ENCODE results near the gene RPL37.

DNA sequence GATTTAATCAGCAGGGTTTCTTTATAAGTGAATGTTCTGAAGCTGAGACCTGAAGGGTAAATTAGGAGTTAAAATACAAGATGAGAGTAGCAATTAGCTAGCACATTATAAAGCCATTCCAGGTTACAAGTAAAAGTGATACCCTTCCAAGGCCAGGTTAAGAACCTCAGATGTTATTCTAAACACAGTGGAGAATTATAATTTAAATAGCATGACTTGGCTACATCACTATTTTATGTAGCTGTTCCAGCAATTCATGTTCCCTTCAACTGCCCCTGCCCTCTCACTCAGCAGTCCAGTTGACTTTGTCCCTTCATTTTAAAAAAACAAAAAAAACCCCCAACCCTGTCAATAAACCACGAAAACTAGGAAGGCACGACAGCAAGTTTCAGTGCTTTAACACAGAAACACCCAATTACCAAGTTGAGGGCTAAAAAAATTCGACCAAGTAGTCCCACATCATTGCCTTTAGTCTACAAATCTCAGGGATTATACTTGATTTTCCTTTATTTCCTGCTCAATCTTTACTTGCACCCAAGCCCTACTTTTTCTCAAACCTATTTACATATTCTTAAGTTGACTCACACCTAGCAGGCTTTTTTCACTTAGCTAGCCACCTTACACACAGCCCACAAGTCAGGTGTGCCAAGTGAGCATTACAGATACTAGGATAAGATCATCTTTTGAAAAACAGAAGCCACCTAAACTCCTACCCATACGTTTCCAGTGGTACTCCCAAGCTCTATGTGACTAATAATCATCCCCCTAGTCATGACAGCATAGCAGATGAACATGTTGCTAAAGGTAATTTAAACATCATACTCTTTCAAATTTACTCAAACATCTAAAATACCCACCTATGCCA lies 3.4 kb downstream of the RPL37 start:
- TF ChIP-seq, protein P1, sequence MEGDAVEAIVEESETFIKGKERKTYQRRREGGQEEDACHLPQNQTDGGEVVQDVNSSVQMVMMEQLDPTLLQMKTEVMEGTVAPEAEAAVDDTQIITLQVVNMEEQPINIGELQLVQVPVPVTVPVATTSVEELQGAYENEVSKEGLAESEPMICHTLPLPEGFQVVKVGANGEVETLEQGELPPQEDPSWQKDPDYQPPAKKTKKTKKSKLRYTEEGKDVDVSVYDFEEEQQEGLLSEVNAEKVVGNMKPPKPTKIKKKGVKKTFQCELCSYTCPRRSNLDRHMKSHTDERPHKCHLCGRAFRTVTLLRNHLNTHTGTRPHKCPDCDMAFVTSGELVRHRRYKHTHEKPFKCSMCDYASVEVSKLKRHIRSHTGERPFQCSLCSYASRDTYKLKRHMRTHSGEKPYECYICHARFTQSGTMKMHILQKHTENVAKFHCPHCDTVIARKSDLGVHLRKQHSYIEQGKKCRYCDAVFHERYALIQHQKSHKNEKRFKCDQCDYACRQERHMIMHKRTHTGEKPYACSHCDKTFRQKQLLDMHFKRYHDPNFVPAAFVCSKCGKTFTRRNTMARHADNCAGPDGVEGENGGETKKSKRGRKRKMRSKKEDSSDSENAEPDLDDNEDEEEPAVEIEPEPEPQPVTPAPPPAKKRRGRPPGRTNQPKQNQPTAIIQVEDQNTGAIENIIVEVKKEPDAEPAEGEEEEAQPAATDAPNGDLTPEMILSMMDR (IDR thresholded peaks at IDR 0.05; ENCODE audit: poor library complexity): no peak
- TF ChIP-seq EZH2 (IDR thresholded peaks at IDR 0.05; ENCODE audit: borderline replicate concordance): no peak
